ENCODE results near the gene PHPT1. TPM values are rescaled to one million over a fixed set of nuclear protein-coding genes. Genes with fewer than 3 reads are reported as not detected.
A peak's percentile ranks its signal among the peaks of the same experiment; 100 is the strongest.

The PHPT1 gene
- total and polyA plus RNA-seq, 11 donors = 225 to 717 (median 266) TPM

DNA sequence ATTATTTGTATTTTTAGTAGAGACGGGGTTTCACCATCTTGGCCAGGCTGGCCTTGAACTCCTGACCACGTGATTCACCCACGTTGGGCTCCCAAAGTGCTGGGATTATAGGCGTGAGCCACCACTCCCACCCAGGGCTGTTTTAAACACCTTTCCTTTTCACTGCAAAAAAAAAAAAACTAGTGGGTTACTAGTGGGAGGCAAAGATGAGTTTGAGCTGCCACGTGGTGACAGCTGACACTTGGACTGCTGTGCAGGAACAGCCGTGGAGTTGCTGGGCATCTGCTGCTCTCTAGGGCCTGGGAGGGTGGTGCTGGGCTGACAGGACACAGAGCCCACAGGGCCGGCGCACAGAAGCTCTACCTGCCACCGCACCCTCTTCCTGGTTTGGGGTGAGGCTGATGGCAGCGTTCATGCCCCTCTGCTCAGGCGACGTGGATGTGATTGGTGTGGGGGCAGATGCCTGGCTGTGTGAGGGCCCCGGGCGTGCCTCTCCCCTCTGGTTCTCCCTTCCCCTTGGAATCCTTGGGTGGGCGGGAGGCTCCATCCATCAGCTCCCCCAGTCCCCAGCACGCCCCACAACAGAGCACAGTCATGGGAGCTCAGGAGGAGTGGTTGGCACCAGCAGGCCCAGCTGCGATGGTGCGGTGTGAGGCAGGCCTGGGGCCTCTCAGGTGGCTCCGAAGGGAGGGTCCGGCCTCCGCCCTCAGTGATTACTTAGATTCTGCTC, 24.5 kb upstream of the PHPT1 start:
- Histone ChIP-seq H3K27ac (no peak overlapping the region), H3K27me3 (no peaks in the 10 kb centered on the region), H3K4me1 (peaks cover 0 to 18% (median 11%) of the 10 kb centered on the region in 12 donors), H3K4me3 (no peak overlapping the region), H3K9me3 (no peaks in the 10 kb centered on the region), H3K36me3 (peaks cover 0 to 63% (median 53%) of the 10 kb centered on the region in 9 donors)
- ATAC-seq = no peak
- intact Hi-C loops (cut with DNase I) = loop anchor here in 1 of 10 donors (5.0 kb wide), 1 partner anchor 193 kb away; no protein-coding TSS in a partner anchor
- TF ChIP-seq, protein P1, sequence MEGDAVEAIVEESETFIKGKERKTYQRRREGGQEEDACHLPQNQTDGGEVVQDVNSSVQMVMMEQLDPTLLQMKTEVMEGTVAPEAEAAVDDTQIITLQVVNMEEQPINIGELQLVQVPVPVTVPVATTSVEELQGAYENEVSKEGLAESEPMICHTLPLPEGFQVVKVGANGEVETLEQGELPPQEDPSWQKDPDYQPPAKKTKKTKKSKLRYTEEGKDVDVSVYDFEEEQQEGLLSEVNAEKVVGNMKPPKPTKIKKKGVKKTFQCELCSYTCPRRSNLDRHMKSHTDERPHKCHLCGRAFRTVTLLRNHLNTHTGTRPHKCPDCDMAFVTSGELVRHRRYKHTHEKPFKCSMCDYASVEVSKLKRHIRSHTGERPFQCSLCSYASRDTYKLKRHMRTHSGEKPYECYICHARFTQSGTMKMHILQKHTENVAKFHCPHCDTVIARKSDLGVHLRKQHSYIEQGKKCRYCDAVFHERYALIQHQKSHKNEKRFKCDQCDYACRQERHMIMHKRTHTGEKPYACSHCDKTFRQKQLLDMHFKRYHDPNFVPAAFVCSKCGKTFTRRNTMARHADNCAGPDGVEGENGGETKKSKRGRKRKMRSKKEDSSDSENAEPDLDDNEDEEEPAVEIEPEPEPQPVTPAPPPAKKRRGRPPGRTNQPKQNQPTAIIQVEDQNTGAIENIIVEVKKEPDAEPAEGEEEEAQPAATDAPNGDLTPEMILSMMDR (IDR thresholded peaks at IDR 0.05) = no peak
- TF ChIP-seq POLR2A (IDR thresholded peaks at IDR 0.05) = no peak
- DNase-seq = no peak
- 85 to 92% (median 90%) methylated on average over 11 to 21 of the region's 21 CpGs for WGBS, 4 donors

GRCh38 chr9:136825295-136826187, 23.7 kb upstream of the PHPT1 start:
- no peak for ATAC-seq
- peaks cover 0 to 72% (median 62%) of the 10 kb centered on the region in 9 donors for H3K36me3 ChIP-seq
- H3K27ac ChIP-seq = no peak overlapping the region
- no peaks in the 10 kb centered on the region for H3K9me3 ChIP-seq
- no peaks in the 10 kb centered on the region for H3K27me3 ChIP-seq
- intact Hi-C loops (cut with DNase I) = loop anchor here in 1 of 10 donors (5.0 kb wide), 1 partner anchor 192 kb away; no protein-coding TSS in a partner anchor
- H3K4me3 ChIP-seq = no peak overlapping the region
- TF ChIP-seq POLR2A (IDR thresholded peaks at IDR 0.05) = no peak
- TF ChIP-seq, protein P1 (IDR thresholded peaks at IDR 0.05) = no peak
- whole genome bisulfite sequencing, 4 donors = 91 to 92% (median 92%) methylated on average over 36 to 44 of the region's 44 CpGs
- DNase-seq = peak in 1 of 5 donors; percentile 42
- peaks cover 0 to 21% (median 11%) of the 10 kb centered on the region in 12 donors for H3K4me1 ChIP-seq

GRCh38 chr9:136826188-136826541, 23.0 kb upstream of the PHPT1 start:
- no peak overlapping the region for H3K4me3 ChIP-seq
- peaks cover 0 to 15% (median 6%) of the 10 kb centered on the region in 12 donors for H3K4me1 ChIP-seq
- DNase-seq = peak in 1 of 5 donors; percentile 40
- ATAC-seq = no peak
- intact Hi-C loops (cut with DNase I) = loop anchor here in 1 of 10 donors (5.0 kb wide), 1 partner anchor 191 kb away; no protein-coding TSS in a partner anchor
- H3K9me3 ChIP-seq = no peaks in the 10 kb centered on the region
- peaks cover 0 to 78% (median 68%) of the 10 kb centered on the region in 9 donors for H3K36me3 ChIP-seq
- H3K27me3 ChIP-seq = no peaks in the 10 kb centered on the region
- H3K27ac ChIP-seq = no peak overlapping the region
- 92 to 97% (median 94%) methylated on average over 7 to 17 of the region's 17 CpGs for WGBS, 4 donors
- no peak for TF ChIP-seq POLR2A (IDR thresholded peaks at IDR 0.05)
- TF ChIP-seq, protein P1 (IDR thresholded peaks at IDR 0.05) = no peak
